Measurements from ENCODE around the gene CACNA2D2.

CACNA2D2 gene

GRCh38 chr3:50388720-50389413 lies 114.6 kb downstream of the CACNA2D2 start:
- no peak for FAIRE-seq

- FAIRE-seq = no peak
These were observed 115.3 kb downstream of the CACNA2D2 start for GRCh38 chr3:50388016-50388719.

DNA sequence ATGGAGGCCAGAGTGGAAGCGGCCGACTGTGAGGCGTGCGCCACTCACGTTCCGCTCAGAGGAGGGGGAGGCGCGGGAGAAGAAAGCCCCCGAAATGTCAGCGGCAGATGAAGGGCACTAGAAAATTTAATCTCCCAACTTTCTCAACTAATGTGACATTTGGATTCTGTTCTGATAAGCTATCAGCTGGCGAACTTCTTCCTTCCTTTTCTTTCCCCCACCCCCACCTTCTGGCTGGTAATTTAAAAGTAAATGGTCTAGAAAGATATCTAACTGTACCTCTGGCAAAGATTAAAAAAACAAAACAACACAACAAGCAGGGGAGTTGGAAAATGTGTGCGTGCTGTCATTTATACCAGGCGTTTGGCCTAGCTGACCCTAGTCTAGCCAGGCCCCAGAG lies 117.7 kb downstream of the CACNA2D2 start:
- FAIRE-seq = no peak

DNA sequence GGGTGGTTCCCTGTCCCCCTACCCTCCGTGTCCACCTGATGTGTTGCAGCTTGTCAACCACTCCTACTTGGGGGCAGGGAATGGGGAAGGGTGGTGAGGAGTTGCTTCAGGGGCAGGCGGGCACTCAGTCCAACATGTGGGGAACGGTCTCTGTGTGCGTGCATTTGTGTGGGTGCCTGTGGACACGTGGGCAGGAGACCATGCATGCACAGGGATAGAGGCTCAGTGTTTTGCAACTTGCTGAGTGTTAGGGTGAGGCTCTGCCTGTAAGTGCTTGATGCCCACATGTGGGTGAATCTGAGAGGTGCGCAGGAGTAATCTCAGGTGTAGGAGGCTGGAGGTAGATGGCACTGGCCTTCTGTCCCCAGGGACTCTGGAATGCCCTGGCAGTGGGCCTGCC lies 119.7 kb downstream of the CACNA2D2 start:
- no peak for FAIRE-seq

- FAIRE-seq = no peak
These were observed 120.7 kb downstream of the CACNA2D2 start for GRCh38 chr3:50382722-50383121.

- FAIRE-seq = no peak
These were observed 122.1 kb downstream of the CACNA2D2 start for GRCh38 chr3:50381383-50381782.

DNA sequence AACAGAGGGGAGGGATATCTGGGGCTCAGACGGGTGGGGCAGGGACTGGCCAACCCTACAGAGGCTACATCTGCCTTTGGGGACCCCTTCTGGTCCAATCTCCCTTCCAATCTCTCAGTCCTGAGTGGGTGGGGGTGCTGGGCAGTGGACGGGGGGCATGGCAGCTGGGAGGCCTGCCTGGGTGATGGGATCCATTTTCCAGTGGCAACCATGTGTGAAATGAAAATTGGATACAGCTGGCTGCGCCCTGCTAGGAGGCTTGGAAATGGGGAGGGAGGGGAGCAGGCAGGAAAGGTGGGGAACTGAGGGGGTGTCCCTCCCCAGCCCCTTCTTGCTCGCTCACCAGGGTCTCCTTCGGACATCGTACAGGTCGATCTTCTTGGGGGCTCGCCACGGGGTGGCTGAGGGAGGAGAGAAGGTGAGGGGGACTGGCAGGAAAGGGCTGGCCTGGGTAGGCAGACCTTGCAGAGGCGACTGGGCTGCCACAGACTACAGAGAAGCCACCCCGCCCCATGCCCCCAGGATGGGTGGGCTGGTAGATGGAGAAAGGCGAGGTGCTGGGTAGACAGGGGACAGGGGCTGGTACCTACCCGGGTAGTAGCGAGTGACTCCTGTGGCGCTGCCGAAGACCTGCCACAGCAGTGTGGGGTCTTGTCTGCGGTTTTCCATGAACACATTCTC lies 122.9 kb downstream of the CACNA2D2 start:
- no peak for FAIRE-seq

DNA sequence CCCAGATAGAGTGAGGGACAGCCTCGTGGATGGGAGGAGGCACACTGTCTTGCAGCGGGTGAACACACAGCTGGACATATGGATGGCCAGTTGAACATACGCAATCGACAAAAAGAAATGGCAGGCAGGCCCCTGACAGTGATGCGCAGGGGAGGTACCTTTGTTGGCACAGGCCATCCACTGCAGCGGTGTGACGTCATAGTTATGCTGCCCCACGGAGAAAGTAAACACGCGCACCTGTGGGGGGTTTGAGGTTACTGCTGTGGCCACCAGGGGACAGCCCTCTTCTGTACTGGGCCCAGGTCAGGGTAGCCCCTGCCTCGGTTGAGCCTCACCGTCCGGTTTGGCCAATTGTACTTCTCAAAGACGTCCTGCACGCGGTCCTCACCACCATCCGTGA lies 124.7 kb downstream of the CACNA2D2 start:
- no peak for FAIRE-seq

DNA sequence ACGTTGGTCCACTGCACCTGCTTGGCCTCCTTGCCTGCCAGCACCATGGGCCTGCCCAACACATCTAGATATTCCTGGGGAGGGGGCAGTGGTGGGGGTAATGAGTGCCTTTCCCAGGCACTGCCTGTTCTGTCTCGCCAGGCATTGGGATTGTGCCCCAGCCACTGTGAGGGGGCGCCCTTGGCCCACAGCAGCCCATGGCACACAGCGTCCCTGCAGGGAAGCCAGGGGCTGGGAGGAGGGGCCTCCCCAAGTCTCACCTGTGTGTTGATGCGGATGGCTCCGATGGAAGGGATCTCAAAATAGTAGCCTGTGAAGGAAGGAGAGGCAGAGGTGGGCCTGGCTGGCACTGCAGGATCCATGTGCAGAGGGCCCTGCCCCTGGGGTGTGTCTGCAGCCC lies 125.4 kb downstream of the CACNA2D2 start:
- no peak for FAIRE-seq

DNA sequence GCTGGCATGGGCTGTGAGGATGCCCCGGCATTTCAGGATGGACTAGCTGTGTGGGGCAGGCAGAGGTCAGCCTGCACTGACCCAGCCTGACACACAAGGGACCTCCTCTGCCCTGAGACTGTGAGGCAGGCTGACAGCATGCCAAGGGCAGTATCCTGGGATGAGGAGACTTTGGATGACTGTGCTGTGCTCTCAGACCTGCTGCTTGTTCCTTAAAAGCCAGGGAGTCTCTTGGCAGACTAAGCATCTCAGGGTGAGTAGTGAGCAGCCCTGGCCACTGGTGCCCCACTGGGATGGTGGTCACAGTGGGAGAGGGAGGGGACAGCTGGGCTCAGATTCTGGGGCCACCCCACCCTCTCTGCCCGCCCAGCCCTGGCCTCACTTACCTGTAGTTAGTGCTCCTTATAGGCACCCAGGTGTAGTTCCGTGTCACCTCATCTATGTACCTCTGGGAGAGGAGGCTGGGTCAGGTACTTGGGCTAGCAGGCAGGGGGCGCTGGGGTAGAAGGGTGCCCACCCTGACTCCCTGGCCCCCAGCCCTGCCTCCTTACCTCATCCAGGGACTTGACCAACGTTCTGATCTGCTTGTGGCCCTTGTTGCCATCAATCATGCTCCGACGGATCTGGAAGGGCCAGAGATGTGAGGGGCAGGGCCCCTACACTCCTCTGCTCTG lies 128.0 kb downstream of the CACNA2D2 start:
- FAIRE-seq = no peak

DNA sequence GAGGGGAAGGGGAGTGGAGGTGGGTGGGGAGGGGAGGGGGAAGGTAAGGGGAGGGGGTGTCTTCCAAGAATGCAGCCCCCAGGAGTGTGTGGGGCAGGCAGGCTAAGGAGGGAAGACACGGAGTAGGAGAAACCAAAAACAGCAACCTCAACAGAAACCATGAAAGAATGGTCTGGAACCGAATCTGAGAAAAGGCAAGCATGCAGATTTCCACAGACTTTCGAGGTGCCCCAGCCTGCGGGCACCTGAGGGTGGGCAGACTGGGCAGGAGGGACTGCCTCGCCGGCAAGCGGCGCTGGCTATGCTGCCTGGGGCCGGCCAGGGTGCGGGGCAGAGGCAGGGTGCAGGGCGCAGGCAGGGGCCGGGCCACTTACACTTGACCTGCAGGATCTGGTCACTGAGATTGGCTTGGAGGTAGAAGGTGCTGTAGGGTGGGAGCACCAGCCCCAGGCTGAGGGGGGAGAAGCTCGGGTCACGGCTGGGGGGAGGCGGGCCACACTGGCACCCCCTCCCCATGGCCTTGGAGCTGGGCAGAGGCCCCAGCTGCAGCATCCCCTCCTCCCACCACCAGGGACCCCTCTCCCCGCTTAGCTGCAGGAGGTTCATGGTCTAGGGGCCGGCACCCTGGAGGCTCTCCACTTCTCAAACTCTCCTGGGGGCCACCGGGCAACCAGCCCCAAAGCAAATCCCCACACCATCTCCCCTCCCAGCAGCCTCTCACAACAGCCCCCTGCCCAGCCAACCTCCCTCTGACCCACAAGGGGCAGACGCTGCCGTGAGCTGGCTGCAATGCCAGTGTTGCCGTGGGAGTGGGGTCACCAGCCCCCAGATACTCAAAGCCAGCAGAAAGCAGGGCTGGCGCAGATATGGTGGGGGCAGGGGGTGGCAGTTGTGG lies 128.8 kb downstream of the CACNA2D2 start:
- no peak for FAIRE-seq

GRCh38 chr3:50373146-50374051 lies 130.0 kb downstream of the CACNA2D2 start:
- FAIRE-seq = no peak

DNA sequence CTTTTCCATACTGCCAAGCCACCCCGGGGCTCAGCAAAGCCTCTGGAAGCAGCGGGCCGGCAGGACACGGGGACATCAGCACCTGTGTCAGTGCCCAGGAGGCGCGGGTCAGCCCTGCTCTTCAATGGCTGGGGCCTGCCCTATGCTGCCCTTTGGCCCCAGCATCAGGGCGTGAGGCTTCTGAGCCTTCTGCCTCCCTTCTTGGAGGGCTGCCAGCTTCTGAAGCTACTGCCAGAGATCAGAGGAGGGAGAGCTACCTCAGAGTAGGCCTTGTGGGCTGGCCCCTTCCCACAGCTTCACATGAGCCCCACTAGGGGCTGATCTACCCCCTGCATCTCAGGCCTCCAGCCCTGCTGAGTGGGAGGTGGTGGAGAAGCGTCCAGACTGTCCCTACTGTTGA lies 131.1 kb downstream of the CACNA2D2 start:
- FAIRE-seq = no peak

DNA sequence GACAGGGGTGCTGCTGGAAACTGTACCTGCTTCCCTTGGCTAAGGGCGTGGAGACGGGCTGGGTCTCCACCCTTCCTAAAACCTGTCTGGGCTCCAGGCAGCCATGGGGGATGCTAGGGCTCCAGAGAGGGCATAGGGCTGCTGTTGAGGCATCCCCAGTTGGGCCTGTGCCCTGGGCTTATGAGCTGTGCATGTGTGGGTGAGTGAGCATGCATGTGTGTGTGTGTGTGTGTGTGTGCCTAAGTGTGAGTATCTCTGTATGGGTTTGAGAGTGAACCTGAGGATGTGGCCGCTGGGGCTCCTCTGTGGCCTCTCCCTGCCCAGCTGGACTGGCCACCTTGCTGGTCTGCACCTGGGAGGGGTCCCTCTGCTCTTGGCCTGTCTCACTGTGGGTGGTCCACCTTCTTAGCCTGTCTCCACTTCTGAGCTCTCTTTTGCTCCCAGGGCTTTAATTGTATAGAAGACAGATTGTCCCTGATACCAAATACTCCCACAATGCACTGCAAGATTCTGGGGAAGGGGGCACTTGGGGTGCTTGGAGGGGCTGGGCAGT lies 132.2 kb downstream of the CACNA2D2 start:
- no peak for FAIRE-seq

- no peak for FAIRE-seq
These were observed 132.8 kb downstream of the CACNA2D2 start for GRCh38 chr3:50370594-50370993.

DNA sequence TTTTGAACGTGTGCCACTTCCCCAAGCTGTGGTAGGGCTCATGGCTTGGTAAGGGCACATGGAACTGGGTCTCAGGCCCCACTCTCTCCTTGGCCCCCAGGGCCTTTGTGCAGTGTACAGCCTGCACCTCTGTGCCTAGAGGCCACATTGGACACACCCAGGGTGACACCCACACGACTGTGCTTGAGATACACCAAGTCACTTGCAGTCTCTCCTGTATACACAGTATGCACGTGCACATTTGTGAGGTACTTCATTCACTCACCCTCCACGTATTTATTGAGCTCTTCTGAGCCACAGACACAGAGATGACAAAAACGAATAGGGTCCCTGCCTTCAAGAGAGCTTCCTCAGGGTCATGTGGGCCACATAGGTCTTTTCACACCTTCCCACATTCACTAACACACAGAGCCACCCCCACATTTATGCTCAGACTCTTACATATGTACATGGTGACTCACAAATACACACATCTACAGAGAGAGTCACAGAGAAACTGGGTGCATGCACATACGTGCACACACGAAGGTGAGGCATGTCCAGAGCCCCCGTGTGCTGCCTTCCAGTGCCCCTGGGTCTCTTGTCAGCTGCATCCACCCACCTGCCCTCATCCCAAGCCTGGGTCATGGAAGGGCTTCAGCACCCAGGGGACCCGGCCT lies 134.3 kb downstream of the CACNA2D2 start:
- no peak for FAIRE-seq

GRCh38 chr3:50365842-50366220 lies 137.6 kb downstream of the CACNA2D2 start:
- FAIRE-seq = no peak

DNA sequence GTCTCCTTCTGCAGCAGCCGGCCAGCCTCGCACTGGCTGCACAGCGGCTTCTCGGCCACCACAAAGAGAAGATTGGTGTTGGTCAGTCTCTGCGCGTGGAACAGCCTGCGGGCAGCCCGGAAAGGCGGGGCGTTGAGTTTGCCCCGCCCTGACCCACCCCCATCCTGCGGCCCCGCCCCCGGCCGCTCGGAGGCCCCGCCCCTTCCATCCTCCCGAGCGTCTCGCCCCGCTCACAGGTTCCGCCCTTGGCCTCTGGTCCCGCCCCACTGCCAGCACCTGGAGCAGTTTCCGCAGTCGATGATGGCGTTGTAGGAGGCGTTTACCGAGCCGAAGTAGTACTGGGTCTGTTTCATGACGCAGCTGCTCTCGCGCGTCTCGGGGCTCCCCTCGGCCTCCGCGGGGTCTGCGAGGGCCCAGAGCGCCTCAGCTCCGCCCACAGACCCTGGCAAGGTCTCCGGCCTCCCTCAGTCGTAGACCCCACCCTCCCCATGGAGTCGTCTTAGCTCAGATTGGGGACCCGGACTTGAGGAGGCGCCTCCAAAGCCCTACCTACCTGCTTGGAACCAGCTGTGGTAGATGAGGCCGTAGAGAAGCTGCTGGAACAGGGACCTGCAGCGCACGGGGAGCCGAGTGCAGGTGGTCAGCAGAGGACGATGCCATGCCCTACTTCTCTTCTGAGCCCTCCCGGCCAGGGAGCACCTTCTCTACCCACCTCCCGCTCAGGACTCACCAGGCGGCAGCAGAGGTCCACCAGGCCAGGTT lies 138.2 kb downstream of the CACNA2D2 start:
- FAIRE-seq = no peak

GRCh38 chr3:50364573-50365079 lies 138.8 kb downstream of the CACNA2D2 start:
- no peak for FAIRE-seq

- no peak for FAIRE-seq
These were observed 143.7 kb downstream of the CACNA2D2 start for GRCh38 chr3:50359760-50360110.

Measured in TTC549 (cell line).